Omental fat pad (tissue), 4 donors: ENCODE results near the gene ITGA3. TPM values are rescaled to one million over a fixed set of nuclear protein-coding genes. Genes with fewer than 3 reads are reported as not detected.

Experiments
- ATAC-seq: fragments of 150-250 bp; one replicate; pipeline ENCODE4 v1.9.1; 2016; ENCODE audit warnings: mild to moderate bottlenecking, moderate library complexity; ENCODE audit not compliant: low FRiP score
- DNase-seq: peaks from one replicate; pipeline ENCODE4 v3.0.0-alpha.2; 2019; ENCODE audit warnings: low spot score
- CTCF ChIP-seq, 3 donors: fragments of 450-650 bp; IDR thresholded peaks; one replicate each; pipeline ENCODE4 v1.5.1; 2016 to 2017; ENCODE audit warnings: antibody characterized with exemption in 3 of 3, mild to moderate bottlenecking in 3 of 3, moderate library complexity in 2 of 3
- total RNA-seq, 4 donors: library from RNA; depleted of rRNA; stranded (reverse); fragments of >200 nt; gene quantifications; one replicate each; pipeline ENCODE4 v1.1.0, GENCODE V29; 2016

The ITGA3 gene
- total RNA-seq, 4 donors from 2014 or later: 28.5 to 99.8 (median 41.2) TPM

- ATAC-seq (no peak), DNase-seq (no peak)
- no peak for TF ChIP-seq CTCF (IDR thresholded peaks at IDR 0.05)
Measured at GRCh38 chr17:50093246-50093645, 37.3 kb downstream of the ITGA3 start.

- no peak for ATAC-seq
- no peak for DNase-seq
- TF ChIP-seq CTCF (IDR thresholded peaks at IDR 0.05): no peak
Measured at GRCh38 chr17:50093807-50094206, 37.9 kb downstream of the ITGA3 start.

- DNase-seq (peak; percentile 98), ATAC-seq (peak; percentile 55)
- peak in 2 of 3 donors; percentile 51 to 79 for TF ChIP-seq CTCF (IDR thresholded peaks at IDR 0.05)
Measured at GRCh38 chr17:50094243-50094752, 38.4 kb downstream of the ITGA3 start.

GRCh38 chr17:50094753-50095619, 39.1 kb downstream of the ITGA3 start, which contains the start of gene PDK2:
PDK2 (plus strand) TSS chr17:50095351; CDS start chr17:50095436, 85 bp downstream.
- DNase-seq: peak; percentile 87
- TF ChIP-seq CTCF (IDR thresholded peaks at IDR 0.05): no peak
- ATAC-seq: peak; percentile 90

GRCh38 chr17:50095626-50096037, 39.7 kb downstream of the ITGA3 start:
- no peak for ATAC-seq
- DNase-seq: no peak
- TF ChIP-seq CTCF (IDR thresholded peaks at IDR 0.05): no peak

GRCh38 chr17:50096092-50096491, 40.2 kb downstream of the ITGA3 start:
- no peak for DNase-seq

More at GRCh38 chr17:50096092-50096491, 40.2 kb downstream of the ITGA3 start:
- TF ChIP-seq CTCF (IDR thresholded peaks at IDR 0.05): no peak
- no peak for ATAC-seq
